ENCODE data around the gene CACNA1B.

GRCh38 chr9:137832830-137833590 is 44.6 kb upstream of the CACNA1B start:
- TF ChIP-seq EZH2 (conservative IDR thresholded peaks at IDR 0.05; ENCODE audit: low read depth, low read length) (no peak), HIVEP1 (CRISPR knock-in tag; IDR thresholded peaks at IDR 0.05) (no peak), U2AF2 (IDR thresholded peaks at IDR 0.05; ENCODE audit: low read depth, low read length) (no peak), MNT (IDR thresholded peaks at IDR 0.05) (no peak), TAF1 (CRISPR knock-in tag; IDR thresholded peaks at IDR 0.05) (no peak), ATF3 (CRISPR knock-in tag; IDR thresholded peaks at IDR 0.05) (no peak)

Data from HepG2 (cell line).